MM.1S (cell line): ENCODE results near the gene RAB40AL.

Experiments used
- DNase-seq: peaks from one replicate; pipeline ENCODE4 v3.0.0-alpha.2; 2015
- H2AFZ ChIP-seq: fragments of 300-600 bp; sonication (generic); 2 replicates; pipeline ENCODE4 v1.6.0; 2016; ENCODE audit warnings: antibody characterized with exemption, low read length
- H3F3A ChIP-seq: fragments of 300-600 bp; sonication (generic); 2 replicates; pipeline ENCODE4 v1.6.1; 2016; ENCODE audit warnings: mild to moderate bottlenecking, antibody characterized with exemption, low read length, moderate library complexity, mixed read lengths; ENCODE audit not compliant: insufficient read depth
- H3K27ac ChIP-seq: fragments of 300-600 bp; sonication (generic); 2 replicates; pipeline ENCODE4 v1.5.1; 2016; ENCODE audit warnings: mild to moderate bottlenecking, low read length
- H3K27me3 ChIP-seq: fragments of 300-600 bp; sonication (generic); replicated peaks from 2 replicates; pipeline ENCODE4 v1.6.0; 2016; ENCODE audit warnings: low read length; ENCODE audit not compliant: insufficient read depth
- H3K36me3 ChIP-seq: fragments of 300-600 bp; sonication (generic); replicated peaks from 2 replicates; pipeline ENCODE4 v1.6.1; 2016; ENCODE audit warnings: mild to moderate bottlenecking, low read length, mixed read lengths; ENCODE audit not compliant: insufficient read depth
- H3K4me1 ChIP-seq: fragments of 300-600 bp; sonication (generic); 2 replicates; pipeline ENCODE4 v1.6.1; 2016; ENCODE audit warnings: low read length, mixed read lengths
- H3K4me2 ChIP-seq: fragments of 300-600 bp; sonication (generic); 2 replicates; pipeline ENCODE4 v1.6.0; 2016; ENCODE audit warnings: low read depth, low read length
- H3K4me3 ChIP-seq: fragments of 300-600 bp; sonication (generic); 2 replicates; pipeline ENCODE4 v1.5.1; 2016; ENCODE audit warnings: low read length, mixed read lengths
- H3K79me2 ChIP-seq: fragments of 300-600 bp; sonication (generic); 2 replicates; pipeline ENCODE4 v1.6.1; 2016; ENCODE audit warnings: mixed run types, low read length, mixed read lengths
- H3K9ac ChIP-seq: fragments of 300-600 bp; sonication (generic); 2 replicates; pipeline ENCODE4 v1.6.1; 2016; ENCODE audit warnings: low read length, mixed read lengths
- H3K9me2 ChIP-seq: fragments of 300-600 bp; sonication (generic); replicated peaks from 2 replicates; pipeline ENCODE4 v1.6.1; 2016; ENCODE audit warnings: mild to moderate bottlenecking, low read length, mixed read lengths; ENCODE audit not compliant: insufficient read depth
- H3K9me3 ChIP-seq: fragments of 300-600 bp; sonication (generic); replicated peaks from 2 replicates; pipeline ENCODE4 v1.6.1; 2016; ENCODE audit warnings: mild to moderate bottlenecking, low read length, mixed read lengths; ENCODE audit not compliant: insufficient read depth
- H4K20me1 ChIP-seq: fragments of 300-600 bp; sonication (generic); 2 replicates; pipeline ENCODE4 v1.6.1; 2016; ENCODE audit warnings: mild to moderate bottlenecking, low read length, moderate library complexity, mixed read lengths; ENCODE audit not compliant: insufficient read depth
- EZH2 ChIP-seq: fragments of 300-600 bp; sonication (generic); optimal IDR thresholded peaks from 2 replicates; pipeline ENCODE3; 2017; ENCODE audit warnings: low read depth, mild to moderate bottlenecking, antibody characterized with exemption, low read length, mixed read lengths
- EZH2phosphoT487 ChIP-seq: fragments of 300-600 bp; sonication (generic); IDR thresholded peaks from 2 replicates; pipeline ENCODE4 v1.6.1; 2018; ENCODE audit warnings: antibody characterized with exemption, low read length
- TF ChIP-seq, protein P1 (sequence below): fragments of 300-600 bp; sonication (generic); IDR thresholded peaks from 2 replicates; pipeline ENCODE4 v1.5.1; 2016; ENCODE audit warnings: antibody characterized with exemption, low read length, mixed read lengths

The RAB40AL gene

DNA sequence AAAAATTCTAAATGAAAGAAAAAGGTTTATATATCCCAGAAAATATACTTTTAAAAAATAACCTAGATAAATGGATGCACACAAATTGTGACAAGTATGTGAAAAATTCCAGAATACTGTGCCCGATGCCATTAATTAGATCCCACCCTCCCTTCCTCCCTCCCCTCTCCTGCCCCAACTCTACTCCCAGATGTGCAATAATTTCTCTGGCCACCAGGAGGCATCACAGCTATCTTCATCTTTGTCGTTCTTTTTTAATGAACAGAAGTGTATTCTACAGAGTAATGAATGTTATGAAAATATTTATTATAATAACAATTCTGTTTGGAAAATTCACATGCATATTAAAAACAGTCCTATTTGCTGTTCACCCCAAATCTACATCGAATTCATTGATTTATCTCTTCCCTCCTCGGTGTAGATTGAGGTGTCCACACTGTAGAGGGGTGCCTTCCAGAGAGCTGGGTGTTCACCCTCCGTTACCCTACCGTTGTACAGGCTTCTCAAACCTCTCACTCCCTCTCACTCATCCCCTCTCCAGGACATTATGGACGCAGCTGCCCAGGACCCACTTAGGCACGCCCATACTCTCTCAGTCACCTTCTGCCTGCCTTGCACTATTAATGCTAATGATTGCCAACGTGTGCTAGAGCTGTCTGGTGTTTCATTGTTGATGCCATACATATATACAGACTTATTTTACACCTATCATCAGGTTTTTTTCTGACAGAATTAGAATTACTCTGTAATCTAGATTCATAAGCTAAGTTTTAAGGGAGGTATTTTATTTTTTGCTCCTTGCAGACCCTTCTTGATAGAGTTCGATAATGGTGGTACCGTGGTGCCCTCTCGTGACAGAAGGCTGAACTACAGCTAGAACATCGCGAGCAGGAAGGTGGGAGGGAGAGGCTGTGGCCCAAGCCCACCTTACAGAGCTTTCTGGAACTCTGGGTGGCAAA lies 14.1 kb downstream of the RAB40AL start:
- Histone ChIP-seq H3K9ac (peak overlapping the region; percentile 17; the same call in 1 of the 2 replicates), H3K27me3 (no peaks in the 10 kb centered on the region), H3K9me3 (no peaks in the 10 kb centered on the region), H2AFZ (peak overlapping the region; percentile 39), H4K20me1 (no peaks in the 10 kb centered on the region), H3F3A (no peaks in the 10 kb centered on the region), H3K36me3 (no peaks in the 10 kb centered on the region), H3K4me3 (peak overlapping the region; percentile 59), H3K27ac (no peak overlapping the region), H3K4me2 (peak overlapping the region; percentile 85), H3K79me2 (no peaks in the 10 kb centered on the region), H3K4me1 (no peaks in the 10 kb centered on the region), H3K9me2 (no peaks in the 10 kb centered on the region)
- TF ChIP-seq, protein P1, sequence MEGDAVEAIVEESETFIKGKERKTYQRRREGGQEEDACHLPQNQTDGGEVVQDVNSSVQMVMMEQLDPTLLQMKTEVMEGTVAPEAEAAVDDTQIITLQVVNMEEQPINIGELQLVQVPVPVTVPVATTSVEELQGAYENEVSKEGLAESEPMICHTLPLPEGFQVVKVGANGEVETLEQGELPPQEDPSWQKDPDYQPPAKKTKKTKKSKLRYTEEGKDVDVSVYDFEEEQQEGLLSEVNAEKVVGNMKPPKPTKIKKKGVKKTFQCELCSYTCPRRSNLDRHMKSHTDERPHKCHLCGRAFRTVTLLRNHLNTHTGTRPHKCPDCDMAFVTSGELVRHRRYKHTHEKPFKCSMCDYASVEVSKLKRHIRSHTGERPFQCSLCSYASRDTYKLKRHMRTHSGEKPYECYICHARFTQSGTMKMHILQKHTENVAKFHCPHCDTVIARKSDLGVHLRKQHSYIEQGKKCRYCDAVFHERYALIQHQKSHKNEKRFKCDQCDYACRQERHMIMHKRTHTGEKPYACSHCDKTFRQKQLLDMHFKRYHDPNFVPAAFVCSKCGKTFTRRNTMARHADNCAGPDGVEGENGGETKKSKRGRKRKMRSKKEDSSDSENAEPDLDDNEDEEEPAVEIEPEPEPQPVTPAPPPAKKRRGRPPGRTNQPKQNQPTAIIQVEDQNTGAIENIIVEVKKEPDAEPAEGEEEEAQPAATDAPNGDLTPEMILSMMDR = peak; percentile 74
- no peak for TF ChIP-seq EZH2phosphoT487
- DNase-seq = peak; percentile 47

DNA sequence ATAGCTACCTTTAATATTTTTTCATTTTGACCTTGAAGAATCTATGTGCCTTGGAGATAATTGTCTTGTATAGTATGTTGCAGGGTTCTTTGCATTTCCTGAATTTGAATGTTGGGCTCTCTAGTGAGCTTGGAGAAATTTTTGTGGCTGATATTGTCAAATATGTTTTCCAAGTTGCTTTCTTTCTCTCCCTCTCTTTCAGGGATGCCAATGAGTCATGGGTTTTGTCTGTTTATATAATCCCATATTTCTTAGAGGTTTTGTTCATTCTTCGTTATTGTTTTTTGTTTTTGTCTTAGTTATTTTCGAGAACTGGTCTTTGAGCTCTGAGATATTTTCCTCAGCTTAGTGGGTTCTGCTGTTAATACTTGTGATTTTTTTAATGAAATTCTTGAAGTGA lies 20.7 kb downstream of the RAB40AL start:
- no peaks in the 10 kb centered on the region for H3K79me2 ChIP-seq
- no peaks in the 10 kb centered on the region for H3K36me3 ChIP-seq
- no peaks in the 10 kb centered on the region for H4K20me1 ChIP-seq
- TF ChIP-seq EZH2phosphoT487 (no peak), EZH2 (no peak)
- TF ChIP-seq, protein P1 = no peak
- no peaks in the 10 kb centered on the region for H3K9me3 ChIP-seq
- no peaks in the 10 kb centered on the region for H3K27me3 ChIP-seq
- no peak overlapping the region for H3K4me2 ChIP-seq
- no peaks in the 10 kb centered on the region for H3K4me1 ChIP-seq
- no peak for DNase-seq
- H3F3A ChIP-seq = no peaks in the 10 kb centered on the region
- no peaks in the 10 kb centered on the region for H3K9me2 ChIP-seq
- no peak overlapping the region for H3K9ac ChIP-seq
- no peak overlapping the region for H3K4me3 ChIP-seq
- H2AFZ ChIP-seq = no peak overlapping the region
- H3K27ac ChIP-seq = no peak overlapping the region

DNA sequence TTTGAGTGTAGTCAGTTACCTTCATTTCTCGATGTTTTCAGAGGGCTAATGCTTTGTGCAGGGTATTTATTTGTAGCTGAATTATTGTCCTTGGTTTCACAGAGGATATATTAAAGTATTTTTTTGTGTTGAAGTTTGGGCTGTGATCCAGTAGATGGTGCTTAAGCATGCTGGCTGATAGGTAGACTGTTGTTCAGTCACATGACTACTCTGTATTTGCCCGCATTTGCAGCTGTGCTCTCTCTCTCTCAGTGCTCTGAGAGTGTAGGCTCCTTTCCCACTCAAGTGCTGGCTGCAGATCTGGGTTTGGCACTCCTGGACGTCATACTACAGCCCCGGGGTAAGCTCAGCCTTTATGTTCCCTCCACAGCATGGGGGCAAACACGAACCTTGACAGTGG lies 21.7 kb downstream of the RAB40AL start:
- no peaks in the 10 kb centered on the region for H3K9me2 ChIP-seq
- TF ChIP-seq, protein P1 = no peak
- TF ChIP-seq EZH2 = no peak
- TF ChIP-seq EZH2phosphoT487 = no peak
- no peaks in the 10 kb centered on the region for H3K4me1 ChIP-seq
- no peak overlapping the region for H2AFZ ChIP-seq
- no peaks in the 10 kb centered on the region for H3K27me3 ChIP-seq
- H3K79me2 ChIP-seq = no peaks in the 10 kb centered on the region
- H4K20me1 ChIP-seq = no peaks in the 10 kb centered on the region
- no peak overlapping the region for H3K27ac ChIP-seq
- no peaks in the 10 kb centered on the region for H3K9me3 ChIP-seq
- no peak overlapping the region for H3K4me3 ChIP-seq
- no peak overlapping the region for H3K4me2 ChIP-seq
- peak; percentile 10 for DNase-seq
- H3F3A ChIP-seq = no peaks in the 10 kb centered on the region
- no peaks in the 10 kb centered on the region for H3K36me3 ChIP-seq
- no peak overlapping the region for H3K9ac ChIP-seq
